ENCODE results near the gene RHOG. TPM values are rescaled to one million over a fixed set of nuclear protein-coding genes. Genes with fewer than 3 reads are reported as not detected.

Gene RHOG
- total and polyA plus RNA-seq, 9 of the 15 experiments (the other 6 are each of a cell fraction or from before 2014, with no cell fraction given), result 22.6 to 162 (median 80.3) TPM

- TF ChIP-seq PATZ1 (CRISPR knock-in tag; IDR thresholded peaks at IDR 0.05; ENCODE audit: borderline replicate concordance) (no peak), SNAPC5 (CRISPR knock-in tag; IDR thresholded peaks at IDR 0.05) (no peak), NR2C2 (CRISPR knock-in tag; IDR thresholded peaks at IDR 0.05) (no peak), NR2C2 (tag; IDR thresholded peaks at IDR 0.05) (peak; percentile 53), JUND (IDR thresholded peaks at IDR 0.05; ENCODE audit: borderline replicate concordance, low read depth, low read length) (peak; percentile 41; the same call in 1 of the 2 replicates), JUND (tag; IDR thresholded peaks at IDR 0.05; ENCODE audit: borderline replicate concordance, low read depth, low read length) (peak; percentile 44; the same call in 1 of the 3 replicates), ZNF316 (IDR thresholded peaks at IDR 0.05) (peak; percentile 48), SMAD4 (CRISPR knock-in tag; conservative IDR thresholded peaks at IDR 0.05) (peak; percentile 81), ZBTB34 (CRISPR knock-in tag; IDR thresholded peaks at IDR 0.05) (no peak), STAG1 (CRISPR knock-in tag; IDR thresholded peaks at IDR 0.05; ENCODE audit: borderline replicate concordance) (no peak), POLR2H (tag; IDR thresholded peaks at IDR 0.05; ENCODE audit: low read depth) (peak; percentile 25; the same call in 1 of the 2 replicates), ZC3H4 (CRISPR knock-in tag; IDR thresholded peaks at IDR 0.05; ENCODE audit: borderline replicate concordance) (no peak), ILK (tag; IDR thresholded peaks at IDR 0.05; ENCODE audit: borderline replicate concordance, low read depth) (no peak), ZFPM2 (CRISPR knock-in tag; IDR thresholded peaks at IDR 0.05) (no peak), EP400 (IDR thresholded peaks at IDR 0.05) (peak; percentile 39), ADNP (tag; IDR thresholded peaks at IDR 0.05) (no peak), FOXM1 (IDR thresholded peaks at IDR 0.05; ENCODE audit: low read depth) (no peak), FOXM1 (CRISPR knock-in tag; IDR thresholded peaks at IDR 0.05; ENCODE audit: low read depth) (no peak), ATF7 (IDR thresholded peaks at IDR 0.05) (peak; percentile 68), NFE2 (IDR thresholded peaks at IDR 0.05; ENCODE audit: low read depth) (peak; percentile 34; the same call in 1 of the 2 replicates), ZBTB33 (CRISPR knock-in tag; IDR thresholded peaks at IDR 0.05) (no peak)
Observed at GRCh38 chr11:3831378-3832239, 9.2 kb downstream of the RHOG start (continued).

Measured in K562 (cell line).